Activated CD4-positive, alpha-beta T cell treated with anti-CD3 and anti-CD28 coated beads, Interleukin-2, Interleukin-6, amounts not matched to agents 100 ng/mL and 50 ng/mL, durations not matched to agents 16 hours and 8 hours (primary cell): ENCODE results near the gene SIPA1L2.
"Not testable (repeated sequence)": the region's sequence is repeated elsewhere in the genome, so short reads cannot be mapped to it uniquely, and the experiment has no call there.

ENCODE experiments used
- DNase-seq: peaks from one replicate; pipeline ENCODE4 v3.0.0-alpha.2; 2020

Gene SIPA1L2

GRCh38 chr1:232615306-232615800 lies 14.6 kb downstream of the SIPA1L2 start:
- no peak for DNase-seq

GRCh38 chr1:232614811-232615210 lies 15.1 kb downstream of the SIPA1L2 start:
- DNase-seq, result no peak

GRCh38 chr1:232613752-232614381 lies 16.1 kb downstream of the SIPA1L2 start:
- DNase-seq, result no peak

- not testable (repeated sequence) for DNase-seq
Observed at GRCh38 chr1:232612836-232613235, 17.1 kb downstream of the SIPA1L2 start.

GRCh38 chr1:232611834-232612233 lies 18.1 kb downstream of the SIPA1L2 start:
- no peak for DNase-seq

GRCh38 chr1:232610902-232611745 lies 18.8 kb downstream of the SIPA1L2 start:
- DNase-seq, result not testable (repeated sequence)

GRCh38 chr1:232610192-232610901 lies 19.6 kb downstream of the SIPA1L2 start:
- no peak for DNase-seq

- no peak for DNase-seq
Observed at GRCh38 chr1:232608427-232608826, 21.5 kb downstream of the SIPA1L2 start.

- DNase-seq, result no peak
Observed at GRCh38 chr1:232602622-232603021, 27.3 kb downstream of the SIPA1L2 start.

GRCh38 chr1:232600424-232601258 lies 29.3 kb downstream of the SIPA1L2 start:
- DNase-seq, result peak; percentile 31

- DNase-seq, result no peak
Observed at GRCh38 chr1:232599178-232600041, 30.5 kb downstream of the SIPA1L2 start.

- DNase-seq, result no peak
Observed at GRCh38 chr1:232598837-232599177, 31.1 kb downstream of the SIPA1L2 start.

GRCh38 chr1:232598133-232598532 lies 31.8 kb downstream of the SIPA1L2 start:
- no peak for DNase-seq

- DNase-seq, result no peak
Observed at GRCh38 chr1:232597721-232598120, 32.2 kb downstream of the SIPA1L2 start.

- no peak for DNase-seq
Observed at GRCh38 chr1:232596666-232597303, 33.1 kb downstream of the SIPA1L2 start.

GRCh38 chr1:232594768-232595698 lies 34.9 kb downstream of the SIPA1L2 start:
- no peak for DNase-seq

GRCh38 chr1:232593717-232594502 lies 36.0 kb downstream of the SIPA1L2 start:
- peak; percentile 14 for DNase-seq

- DNase-seq, result no peak
Observed at GRCh38 chr1:232591344-232591743, 38.6 kb downstream of the SIPA1L2 start.

- no peak for DNase-seq
Observed at GRCh38 chr1:232590744-232591082, 39.2 kb downstream of the SIPA1L2 start.
